K562 (cell line): ENCODE measurements around the gene GPATCH2. TPM values are rescaled to one million over a fixed set of nuclear protein-coding genes. Genes with fewer than 3 reads are reported as not detected.

Experiments
- ATAC-seq: fragments of 200-7000 bp; cut with Tn5 transposase; 3 replicates; pipeline ENCODE4 v1.9.1; 2020; ENCODE audit warnings: moderate library complexity
- BruUV-seq: library from RNA; stranded (reverse); fragments of 400-500 nt; replicated peaks from 2 replicates; lab custom pipeline; 2021; lab: Mats Ljungman, UMichigan
- CTCF ChIA-PET: fragments of 300-600 bp; formaldehyde crosslinking; extraction: SDS; loops from one replicate; lab custom pipeline; 2021; ENCODE audit warnings: low intra/inter-chr PET ratio; lab: Yijun Ruan, JAX
- POLR2A ChIA-PET: fragments of 300-600, 350-650 bp; sonication (Branson Sonifier 250); formaldehyde crosslinking; extraction: SDS; loops from one replicate; lab custom pipeline; 2021; ENCODE audit warnings: antibody characterized with exemption, inconsistent platforms; lab: Yijun Ruan, JAX
- DNase-seq, 4 experiments: peaks; one replicate each; pipeline versions ENCODE4 v3.0.0 to v3.0.0-alpha.2; 2011 to 2018; ENCODE audit warnings: low spot score in 3 of 4, mixed read lengths in 3 of 4; ENCODE audit errors: extremely low read depth in 1 of 4
- FAIRE-seq: peaks from 2 replicates; lab custom pipeline; 2011; peaks lifted over from hg19 to GRCh38; lab: Jason Lieb, UNC
- H2AFZ ChIP-seq: 2 replicates; pipeline ENCODE4 v1.6.0; 2011; ENCODE audit warnings: low read depth, low read length, control low read depth, inconsistent platforms
- H3K27ac ChIP-seq: fragments of 200-600 bp; 3 replicates; pipeline ENCODE4 v1.8.0; 2011; ENCODE audit warnings: low read depth, mild to moderate bottlenecking, control low read depth, inconsistent platforms, low read length, moderate library complexity, mixed read lengths; ENCODE audit errors: extremely low read depth
- H3K27me3 ChIP-seq, 2 experiments: fragments of 300-600 bp in 1 of 2; 2 replicates in 1 of 2; 3 replicates in 1 of 2; pipeline versions ENCODE4 v1.6.0 to v1.8.0; 2011; ENCODE audit warnings: inconsistent platforms in 2 of 2, low read length in 2 of 2, mild to moderate bottlenecking in 1 of 2, mixed read lengths in 1 of 2, moderate library complexity in 1 of 2; ENCODE audit not compliant: control insufficient read depth in 2 of 2, insufficient read depth in 2 of 2
- H3K36me3 ChIP-seq: fragments of 300-600 bp; 3 replicates; pipeline ENCODE4 v1.8.0; 2011; ENCODE audit warnings: mild to moderate bottlenecking, low read length, inconsistent platforms; ENCODE audit not compliant: control insufficient read depth, insufficient read depth
- H3K4me1 ChIP-seq, 2 experiments: fragments of 200-600 bp in 1 of 2; replicated peaks in 1 of 2; 2 replicates in 1 of 2; 3 replicates in 1 of 2; pipeline versions ENCODE4 v1.5.1 to v1.8.0; 2011; ENCODE audit warnings: inconsistent platforms in 2 of 2, low read length in 2 of 2, mild to moderate bottlenecking in 1 of 2, mixed read lengths in 1 of 2, moderate library complexity in 1 of 2; ENCODE audit not compliant: control insufficient read depth in 2 of 2, insufficient read depth in 2 of 2
- H3K4me2 ChIP-seq: 2 replicates; pipeline ENCODE4 v1.6.1; 2011; ENCODE audit warnings: low read length, control low read depth, inconsistent platforms, mixed read lengths; ENCODE audit not compliant: insufficient read depth
- H3K4me3 ChIP-seq: fragments of 200-600 bp; sonication (generic), shearing (Covaris generic); 2 replicates; pipeline ENCODE4 v1.5.1; 2016; ENCODE audit warnings: control low read depth, inconsistent platforms
- H3K79me2 ChIP-seq: fragments of 200-600 bp; 3 replicates; pipeline ENCODE4 v1.8.0; 2011; ENCODE audit warnings: low read length, inconsistent platforms; ENCODE audit not compliant: control insufficient read depth, insufficient read depth
- H3K9ac ChIP-seq, 2 experiments: 2 replicates each; pipeline versions ENCODE4 v1.6.0 to v1.6.1; 2011; ENCODE audit warnings: low read depth in 2 of 2, low read length in 2 of 2, control low read depth in 1 of 2, inconsistent platforms in 1 of 2, mild to moderate bottlenecking in 1 of 2, mixed read lengths in 1 of 2; ENCODE audit not compliant: insufficient read depth in 1 of 2
- H3K9me1 ChIP-seq: one replicate; pipeline ENCODE4 v1.6.0; 2011; ENCODE audit warnings: inconsistent platforms, mild to moderate bottlenecking, low read length, moderate library complexity; ENCODE audit not compliant: control insufficient read depth, insufficient read depth
- H3K9me3 ChIP-seq: replicated peaks from 2 replicates; pipeline ENCODE4 v1.5.1; 2011; ENCODE audit warnings: low read depth, low read length, inconsistent platforms; ENCODE audit not compliant: control insufficient read depth, insufficient read depth
- H4K20me1 ChIP-seq: replicated peaks from 2 replicates; pipeline ENCODE4 v1.6.1; 2011; ENCODE audit warnings: low read length, inconsistent platforms, mixed read lengths; ENCODE audit not compliant: control insufficient read depth, insufficient read depth
- CBX3 ChIP-seq, 2 experiments: IDR thresholded peaks; 1 replicate in 1 of 2; 2 replicates in 1 of 2; pipeline ENCODE4 v1.6.1; 2012; ENCODE audit warnings: inconsistent platforms in 2 of 2, low read length in 2 of 2, borderline replicate concordance in 1 of 2, control low read depth in 1 of 2
- CBX8 ChIP-seq: fragments of 200-600 bp; sonication (generic); IDR thresholded peaks from 2 replicates; pipeline ENCODE4 v1.6.1; 2012; ENCODE audit warnings: borderline replicate concordance, mixed run types, low read depth, mild to moderate bottlenecking, moderate library complexity, mixed read lengths, low read length, control low read depth, inconsistent platforms; ENCODE audit not compliant: poor library complexity, severe bottlenecking; ENCODE audit errors: extremely low read depth
- EP300 ChIP-seq: IDR thresholded peaks from 2 replicates; pipeline ENCODE4 v1.6.1; 2012; ENCODE audit warnings: low read length, improper control_type of control experiment
- NCOR1 ChIP-seq: fragments of 450-650 bp; IDR thresholded peaks from 2 replicates; pipeline ENCODE4 v1.6.1; 2016; ENCODE audit warnings: mild to moderate bottlenecking, moderate library complexity
- NONO ChIP-seq, 2 experiments: fragments of 200-400 bp in 1 of 2; fragments of 450-650 bp in 1 of 2; formaldehyde crosslinking in 1 of 2; IDR thresholded peaks; 2 replicates each; pipeline ENCODE4 v1.6.1; 2017; ENCODE audit warnings: low read depth in 2 of 2, mild to moderate bottlenecking in 2 of 2, moderate library complexity in 2 of 2, low read length in 1 of 2
- NR3C1 ChIP-seq: sonication (generic); formaldehyde crosslinking; IDR thresholded peaks from 2 replicates; pipeline ENCODE4 v1.8.1; 2022; ENCODE audit warnings: missing genetic modification reagents
- RBM17 ChIP-seq: fragments of 200-400 bp; formaldehyde crosslinking; IDR thresholded peaks from 2 replicates; pipeline ENCODE4 v1.6.1; 2017; ENCODE audit warnings: low read depth, mild to moderate bottlenecking, low read length, borderline replicate concordance
- SIN3A ChIP-seq, 2 experiments: fragments of 150-350 bp in 1 of 2; IDR thresholded peaks; 2 replicates each; pipeline ENCODE4 v1.6.1; 2011 to 2016; ENCODE audit warnings: borderline replicate concordance in 2 of 2, low read depth in 2 of 2, low read length in 2 of 2, mild to moderate bottlenecking in 2 of 2, moderate library complexity in 2 of 2; ENCODE audit not compliant: control insufficient read depth in 1 of 2
- ZNF174 ChIP-seq: fragments of 250-450 bp; sonication (Bioruptor Pico); IDR thresholded peaks from 2 replicates; pipeline ENCODE4 v1.4.0; 2020; ENCODE audit warnings: mild to moderate bottlenecking
- ZNF384 ChIP-seq: IDR thresholded peaks from 2 replicates; pipeline ENCODE4 v1.6.1; 2012; ENCODE audit warnings: low read depth, low read length, improper control_type of control experiment
- WGBS: fragments of 100-300 bp; shearing (Covaris generic); methylation state at CpG from one replicate; pipeline ENCODE4 v1.1.6; 2016; ENCODE audit warnings: low coverage, mixed read lengths; ENCODE audit not compliant: insufficient coverage; ENCODE audit errors: missing lambda C conversion rate; 5-methylcytosine and 5-hydroxymethylcytosine counted together
- in situ Hi-C: fragments of 300-500 bp; cut with MboI; formaldehyde crosslinking; loops from 4 replicates; pipeline ENCODE4 v1.15.0; 2018; ENCODE audit warnings: inconsistent platforms, mixed read lengths
- intact Hi-C: fragments of 100-400 bp; cut with micrococcal nuclease; formaldehyde crosslinking; loops from 2 replicates; pipeline ENCODE4 v1.14.2; 2022
- polyA plus RNA-seq, 8 experiments: library from polyadenylated mRNA; depleted of rRNA in 4 of 8; stranded (reverse) in 5 of 8; unstranded in 3 of 8; fragments of >200 nt; fragmentation: Nextera tagmentation in 2 of 8; fragmentation: Illumina TruSeq in 1 of 8; extraction: Ambion mirVana in 2 of 8; extraction: Trizol in 1 of 8; gene quantifications; 2 replicates each; pipeline versions ENCODE4 v1.2.1 to v1.2.3, GENCODE V29; 2011 to 2014; ENCODE audit warnings: inconsistent platforms in 1 of 8, missing spikeins in 1 of 8
- total RNA-seq, 7 experiments: library from RNA; depleted of rRNA in 6 of 7; stranded (reverse); fragments of >200 nt in 6 of 7; fragmentation: Illumina TruSeq in 2 of 7; extraction: Trizol in 2 of 7; gene quantifications; 2 replicates each; pipeline versions ENCODE4 v1.2.1 to v1.2.3, GENCODE V29; 2011 to 2021; ENCODE audit warnings: low replicate concordance in 1 of 7

GPATCH2 gene
- total and polyA plus RNA-seq, 9 of the 15 experiments (the other 6 are each of a cell fraction or from before 2014, with no cell fraction given): 0.38 to 2.0 (median 0.55) TPM

DNA sequence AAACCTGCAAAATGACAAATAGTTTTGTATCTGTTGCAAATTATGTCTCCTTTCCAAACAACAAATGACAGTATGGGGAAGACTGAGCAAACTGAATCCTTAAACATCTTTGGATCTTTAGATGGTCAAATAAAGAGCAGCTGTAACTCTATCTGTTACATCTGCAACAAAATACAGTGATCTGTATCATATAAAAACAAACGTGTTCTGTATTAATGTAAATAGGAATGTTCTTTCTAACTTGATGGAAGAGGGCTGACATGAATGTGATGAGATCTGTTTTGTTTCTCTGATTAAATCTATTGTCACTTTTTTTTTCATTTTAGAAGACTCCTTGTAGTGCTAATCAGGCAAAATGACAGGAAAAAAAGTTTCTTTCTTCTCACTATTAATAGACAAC is 159.5 kb downstream of the GPATCH2 start:
- WGBS: 0% methylated on average over 1 of the region's 1 CpG
- H3K9me3 ChIP-seq: no peaks in the 10 kb centered on the region; the same call in 1 of the 2 replicates
- FAIRE-seq: peak; percentile 15
- in situ Hi-C loops (no loop called here), intact Hi-C loops (no loop called here)
- ChIA-PET POLR2A (no interaction called here), CTCF (no interaction called here)
- no peak for ATAC-seq
- H3K36me3 ChIP-seq: no peaks in the 10 kb centered on the region
- H3K79me2 ChIP-seq: no peaks in the 10 kb centered on the region
- H3K4me2 ChIP-seq: no peak overlapping the region
- H3K27ac ChIP-seq: no peak overlapping the region
- H3K9me1 ChIP-seq: no peaks in the 10 kb centered on the region
- TF ChIP-seq NR3C1 (CRISPR knock-in tag): no peak
- TF ChIP-seq CBX3 (IDR thresholded peaks at IDR 0.05; ENCODE audit: borderline replicate concordance in 1 of 2, low read length in 2 of 2): no peak
- TF ChIP-seq NONO (IDR thresholded peaks at IDR 0.05; ENCODE audit: low read depth in 2 of 2, low read length in 1 of 2): no peak
- TF ChIP-seq CBX8: no peak
- TF ChIP-seq EP300: no peak
- no peak for TF ChIP-seq ZNF384
- no peak overlapping the region for H2AFZ ChIP-seq
- no TSS peak for BruUV-seq
- H4K20me1 ChIP-seq: no peaks in the 10 kb centered on the region
- no peaks in the 10 kb centered on the region for H3K27me3 ChIP-seq
- no peaks in the 10 kb centered on the region for H3K4me1 ChIP-seq
- no peak for DNase-seq
- no peak overlapping the region for H3K4me3 ChIP-seq
- no peak overlapping the region for H3K9ac ChIP-seq

GRCh38 chr1:217469983-217470382 is 160.9 kb downstream of the GPATCH2 start:
- Histone ChIP-seq H3K4me3 (no peak overlapping the region), H3K79me2 (no peaks in the 10 kb centered on the region), H2AFZ (no peak overlapping the region), H3K27ac (no peak overlapping the region), H3K9ac (no peak overlapping the region), H3K27me3 (no peaks in the 10 kb centered on the region), H3K4me1 (no peaks in the 10 kb centered on the region), H4K20me1 (no peaks in the 10 kb centered on the region), H3K9me3 (no peaks in the 10 kb centered on the region; the same call in 1 of the 2 replicates), H3K4me2 (no peak overlapping the region), H3K9me1 (no peaks in the 10 kb centered on the region), H3K36me3 (no peaks in the 10 kb centered on the region)
- in situ Hi-C loops: no loop called here
- ChIA-PET CTCF (no interaction called here), POLR2A (no interaction called here)
- intact Hi-C loops: no loop called here
- DNase-seq: no peak
- no peak for FAIRE-seq
- TF ChIP-seq NCOR1 (no peak), RBM17 (no peak), SIN3A (IDR thresholded peaks at IDR 0.05; ENCODE audit: borderline replicate concordance in 2 of 2, control insufficient read depth in 1 of 2, low read depth in 2 of 2, low read length in 2 of 2) (no peak), ZNF174 (no peak)
- BruUV-seq: no TSS peak
- ATAC-seq: no peak
- WGBS: 6% methylated on average over 1 of the region's 1 CpG
